ENCODE measurements around the gene DDX39B. TPM values are rescaled to one million over a fixed set of nuclear protein-coding genes. Genes with fewer than 3 reads are reported as not detected.
A peak's percentile ranks its signal among the peaks of the same experiment; 100 is the strongest.

DDX39B gene
- total RNA-seq, 6 experiments from 2014 or later: 85.2 to 145 (median 102) TPM

- Histone ChIP-seq H3K4me3 (no peak overlapping the region), H3K9me3 (no peaks in the 10 kb centered on the region), H3K4me1 (no peaks in the 10 kb centered on the region), H3K27me3 (no peaks in the 10 kb centered on the region), H3K27ac (no peak overlapping the region), H3K36me3 (peaks cover 0 to 35% (median 17%) of the 10 kb centered on the region in 4 donors)
- WGBS (ENCODE audit: insufficient coverage, low coverage, low lambda C conversion rate, missing lambda C conversion rate): 87% methylated on average over 4 of the region's 4 CpGs
- TF ChIP-seq POLR2A (IDR thresholded peaks at IDR 0.05) (no peak), CTCF (IDR thresholded peaks at IDR 0.05) (no peak)
- DNase-seq: no peak
- peak in 1 of 4 donors; percentile 8 for ATAC-seq
- intact Hi-C loops (cut with DNase I): no loop called here
Measured at GRCh38 chr6:31528307-31528777, 13.5 kb downstream of the DDX39B start.

- ATAC-seq (peak; percentile 31 to 84 (median 39)), DNase-seq (no peak)
- Histone ChIP-seq H3K4me3 (no peak overlapping the region), H3K9me3 (no peaks in the 10 kb centered on the region), H3K27me3 (no peaks in the 10 kb centered on the region), H3K27ac (no peak overlapping the region), H3K4me1 (no peaks in the 10 kb centered on the region), H3K36me3 (peaks cover 0 to 14% (median 6%) of the 10 kb centered on the region in 4 donors)
- TF ChIP-seq POLR2A (IDR thresholded peaks at IDR 0.05) (no peak), CTCF (IDR thresholded peaks at IDR 0.05) (no peak)
- WGBS (ENCODE audit: insufficient coverage, low coverage, low lambda C conversion rate, missing lambda C conversion rate): 71% methylated on average over 1 of the region's 4 CpGs
- intact Hi-C loops (cut with DNase I): no loop called here
Measured at GRCh38 chr6:31525932-31526591, 15.7 kb downstream of the DDX39B start.

GRCh38 chr6:31525553-31525931 lies 16.3 kb downstream of the DDX39B start:
- Histone ChIP-seq H3K9me3 (no peaks in the 10 kb centered on the region), H3K4me1 (no peaks in the 10 kb centered on the region), H3K27ac (no peak overlapping the region), H3K27me3 (no peaks in the 10 kb centered on the region), H3K4me3 (no peak overlapping the region), H3K36me3 (peaks cover 0 to 8% (median 2%) of the 10 kb centered on the region in 4 donors)
- 77% methylated on average over 8 of the region's 8 CpGs for WGBS (ENCODE audit: insufficient coverage, low coverage, low lambda C conversion rate, missing lambda C conversion rate)
- DNase-seq (no peak), ATAC-seq (no peak)
- intact Hi-C loops (cut with DNase I): no loop called here
- no peak for TF ChIP-seq POLR2A (IDR thresholded peaks at IDR 0.05)
- TF ChIP-seq CTCF (IDR thresholded peaks at IDR 0.05): no peak

- no peaks in the 10 kb centered on the region for H3K36me3 ChIP-seq
- intact Hi-C loops (cut with DNase I): no loop called here
- no peak for ATAC-seq
- H3K4me1 ChIP-seq: no peaks in the 10 kb centered on the region
- no peak overlapping the region for H3K4me3 ChIP-seq
- H3K27me3 ChIP-seq: no peaks in the 10 kb centered on the region
- TF ChIP-seq CTCF (IDR thresholded peaks at IDR 0.05) (no peak), POLR2A (IDR thresholded peaks at IDR 0.05) (no peak)
- no peak overlapping the region for H3K27ac ChIP-seq
- no peak for DNase-seq
- H3K9me3 ChIP-seq: no peaks in the 10 kb centered on the region
- 73% methylated on average over 3 of the region's 3 CpGs for WGBS (ENCODE audit: insufficient coverage, low coverage, low lambda C conversion rate, missing lambda C conversion rate)
Measured at GRCh38 chr6:31521835-31522234, 20.0 kb downstream of the DDX39B start.
